Right lobe of liver (tissue), 4 donors: Measurements from ENCODE around the gene SCML1.

Source experiments
- POLR2A ChIP-seq: fragments of 450-650 bp; IDR thresholded peaks from one replicate; pipeline ENCODE4 v1.6.1; 2017; ENCODE audit warnings: antibody characterized with exemption, mild to moderate bottlenecking
- TF ChIP-seq, protein P1 (sequence below), 4 donors: fragments of 200-600 bp in 3 of 4; fragments of 450-650 bp in 1 of 4; IDR thresholded peaks; one replicate each; pipeline versions ENCODE4 v1.5.1 to v1.8.0; 2016 to 2022; ENCODE audit warnings: antibody characterized with exemption in 4 of 4, mild to moderate bottlenecking in 2 of 4
- donor health status: DM: no; HTN: no; CAD: no.
- donor health status: DM: no; HTN: no; CAD: no.
- donor health status: DM: no; HTN: yes; CAD: no.

DNA sequence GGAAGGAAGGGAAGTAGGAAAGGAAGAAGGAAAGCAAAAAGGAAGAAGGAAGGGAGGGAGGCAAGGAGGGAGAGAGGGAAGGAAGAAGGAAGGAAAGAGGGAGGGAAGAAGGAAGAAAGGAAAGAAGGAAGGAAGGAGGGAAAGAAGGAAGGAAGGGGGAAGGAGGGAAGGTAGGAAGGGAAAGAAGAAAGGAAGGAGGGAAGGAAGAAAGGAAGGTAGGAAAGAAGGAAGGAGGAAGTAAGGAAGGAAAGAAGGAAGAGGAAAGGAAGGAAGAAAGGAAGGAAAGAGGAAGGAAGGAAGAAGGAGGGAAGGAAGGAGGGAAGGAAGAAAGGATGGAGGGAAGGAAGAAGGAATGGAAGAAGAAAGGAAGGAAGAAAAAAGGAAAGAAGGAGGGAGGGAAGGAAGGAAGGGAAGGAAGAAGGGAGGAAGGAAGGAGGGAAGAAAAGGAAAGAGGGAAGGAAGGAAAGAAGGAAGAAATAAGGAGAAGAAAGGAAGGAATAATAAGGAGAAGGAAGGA, 18.6 kb upstream of the SCML1 start:
- TF ChIP-seq, protein P1, sequence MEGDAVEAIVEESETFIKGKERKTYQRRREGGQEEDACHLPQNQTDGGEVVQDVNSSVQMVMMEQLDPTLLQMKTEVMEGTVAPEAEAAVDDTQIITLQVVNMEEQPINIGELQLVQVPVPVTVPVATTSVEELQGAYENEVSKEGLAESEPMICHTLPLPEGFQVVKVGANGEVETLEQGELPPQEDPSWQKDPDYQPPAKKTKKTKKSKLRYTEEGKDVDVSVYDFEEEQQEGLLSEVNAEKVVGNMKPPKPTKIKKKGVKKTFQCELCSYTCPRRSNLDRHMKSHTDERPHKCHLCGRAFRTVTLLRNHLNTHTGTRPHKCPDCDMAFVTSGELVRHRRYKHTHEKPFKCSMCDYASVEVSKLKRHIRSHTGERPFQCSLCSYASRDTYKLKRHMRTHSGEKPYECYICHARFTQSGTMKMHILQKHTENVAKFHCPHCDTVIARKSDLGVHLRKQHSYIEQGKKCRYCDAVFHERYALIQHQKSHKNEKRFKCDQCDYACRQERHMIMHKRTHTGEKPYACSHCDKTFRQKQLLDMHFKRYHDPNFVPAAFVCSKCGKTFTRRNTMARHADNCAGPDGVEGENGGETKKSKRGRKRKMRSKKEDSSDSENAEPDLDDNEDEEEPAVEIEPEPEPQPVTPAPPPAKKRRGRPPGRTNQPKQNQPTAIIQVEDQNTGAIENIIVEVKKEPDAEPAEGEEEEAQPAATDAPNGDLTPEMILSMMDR (IDR thresholded peaks at IDR 0.05) = no peak
- TF ChIP-seq POLR2A = no peak
